Tongue (tissue), 2 donors: ENCODE data around the gene JARID2. TPM values are rescaled to one million over a fixed set of nuclear protein-coding genes. Genes with fewer than 3 reads are reported as not detected.

ENCODE experiments used
- DNase-seq: peaks from one replicate; pipeline ENCODE4 v3.0.0-alpha.2; 2015
- total RNA-seq: library from RNA; depleted of rRNA; stranded (reverse); fragments of >200 nt; gene quantifications from one replicate; pipeline ENCODE4 v1.2.3, GENCODE V29; 2014

JARID2 gene
- total RNA-seq, 1 donor from 2014 or later, result 18.2 TPM

DNA sequence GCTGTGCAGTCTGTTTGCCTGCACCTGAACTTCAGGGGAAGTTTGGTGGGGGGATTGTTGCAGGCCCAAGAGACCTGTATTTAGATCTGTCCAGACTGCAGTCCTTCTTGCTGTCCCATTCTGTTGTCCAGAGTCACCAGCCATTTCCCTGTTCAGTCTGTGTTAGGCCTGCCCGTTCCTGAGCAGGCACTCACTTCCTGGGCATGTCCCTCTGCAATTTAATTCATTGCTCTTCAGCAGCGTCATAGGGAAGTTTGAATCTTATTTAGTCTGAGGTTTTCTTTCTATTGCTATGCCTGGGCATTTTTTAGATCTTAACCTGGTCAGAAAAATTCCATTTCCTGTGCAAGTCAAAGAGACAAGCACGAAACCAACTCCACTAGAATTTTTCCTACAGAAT is 226.8 kb downstream of the JARID2 start:
- no peak for DNase-seq

DNA sequence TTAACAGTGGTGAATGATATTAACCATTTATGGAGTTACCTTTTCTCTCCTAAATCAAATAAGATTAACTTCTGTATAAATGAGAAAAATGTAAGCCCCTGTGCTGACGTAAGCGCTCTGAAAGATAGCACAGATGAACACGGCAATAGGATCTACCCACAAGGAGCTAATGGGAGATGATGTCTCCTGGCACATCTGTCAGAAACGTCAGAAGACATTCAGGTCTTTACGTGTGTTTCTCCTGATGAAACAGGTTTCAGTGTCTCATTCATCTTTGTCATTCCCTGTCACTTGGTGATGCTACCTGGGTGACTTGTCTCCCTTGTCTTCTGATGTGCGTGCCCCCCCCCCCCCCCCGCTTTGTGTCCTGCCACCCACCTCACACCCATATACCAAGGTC is 227.3 kb downstream of the JARID2 start:
- no peak for DNase-seq

DNA sequence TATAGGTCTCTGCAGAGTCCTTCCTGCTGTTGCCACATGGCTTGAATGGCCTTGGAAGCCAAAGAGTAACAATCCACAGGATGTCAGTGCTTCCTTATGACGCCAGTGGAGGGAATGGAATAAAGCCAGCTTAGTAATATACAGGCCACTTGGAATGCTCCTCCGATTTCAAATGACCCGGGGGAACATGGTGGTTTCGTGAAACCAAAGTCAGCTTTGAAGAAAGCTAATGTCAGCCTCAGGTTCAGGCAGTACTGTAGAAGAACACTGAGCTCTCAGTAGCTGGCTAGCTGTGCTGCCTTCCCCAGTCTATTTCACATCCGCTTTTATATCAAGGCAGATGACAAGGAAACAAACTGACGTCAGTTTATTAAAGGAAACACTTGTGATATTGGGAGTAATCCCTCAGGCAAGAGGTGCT is 227.9 kb downstream of the JARID2 start:
- DNase-seq, result no peak

DNA sequence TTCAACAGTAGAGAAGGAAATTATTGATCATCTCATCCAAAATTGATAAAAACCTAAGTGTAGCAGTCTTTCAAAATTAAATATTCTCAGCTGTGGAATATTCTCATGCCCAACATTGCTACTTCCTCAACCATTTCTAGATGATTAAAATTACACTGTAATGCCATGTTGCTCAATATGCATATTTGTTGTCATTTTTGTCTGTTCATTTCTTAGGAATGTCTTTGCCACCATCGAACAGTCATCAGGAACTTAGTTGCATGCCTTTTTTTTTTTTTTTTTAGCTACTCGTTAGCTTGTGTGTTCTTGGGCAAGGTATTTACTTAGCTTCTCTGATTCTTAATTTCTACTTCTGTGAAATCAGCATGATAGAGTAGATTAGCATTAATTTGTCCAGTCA is 228.3 kb downstream of the JARID2 start:
- no peak for DNase-seq

DNA sequence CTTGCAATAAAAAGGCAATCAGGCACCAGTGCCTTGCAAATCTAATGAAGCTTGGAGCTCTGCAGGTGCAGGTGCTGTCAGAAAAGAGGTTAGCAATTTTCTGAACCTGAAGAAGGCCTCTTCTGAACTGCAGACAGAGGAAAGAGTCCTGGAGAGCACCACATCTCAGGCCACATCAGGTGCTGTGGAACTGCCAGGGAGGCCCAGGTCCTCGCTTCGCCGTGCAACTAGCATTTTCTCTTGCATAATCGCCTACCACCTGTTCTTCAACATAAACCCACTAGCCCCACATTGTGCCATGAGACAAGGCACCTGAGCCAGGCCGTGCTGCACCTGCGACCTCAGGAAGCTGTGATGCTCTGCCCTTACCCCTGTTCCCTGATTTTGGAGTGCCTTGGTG is 229.4 kb downstream of the JARID2 start:
- DNase-seq, result no peak

DNA sequence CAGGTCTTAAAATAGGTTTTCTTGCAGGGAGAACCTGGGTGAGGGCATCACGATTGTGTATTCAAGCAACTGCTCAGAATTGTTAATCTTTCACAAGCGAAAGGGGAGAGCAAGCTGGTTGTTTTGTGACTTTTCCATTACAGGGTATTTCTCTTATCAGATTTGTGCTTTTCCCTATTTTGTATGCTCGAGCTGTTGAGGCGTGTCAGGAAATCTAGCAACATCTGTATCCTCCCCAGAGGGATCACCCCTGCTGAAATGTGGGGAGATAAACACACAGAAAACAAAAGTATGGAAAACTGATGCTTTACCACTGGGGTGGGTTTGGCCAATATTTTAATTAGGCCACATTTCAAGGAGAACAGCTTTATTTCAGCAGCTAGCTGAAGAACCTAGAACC is 230.0 kb downstream of the JARID2 start:
- no peak for DNase-seq

DNA sequence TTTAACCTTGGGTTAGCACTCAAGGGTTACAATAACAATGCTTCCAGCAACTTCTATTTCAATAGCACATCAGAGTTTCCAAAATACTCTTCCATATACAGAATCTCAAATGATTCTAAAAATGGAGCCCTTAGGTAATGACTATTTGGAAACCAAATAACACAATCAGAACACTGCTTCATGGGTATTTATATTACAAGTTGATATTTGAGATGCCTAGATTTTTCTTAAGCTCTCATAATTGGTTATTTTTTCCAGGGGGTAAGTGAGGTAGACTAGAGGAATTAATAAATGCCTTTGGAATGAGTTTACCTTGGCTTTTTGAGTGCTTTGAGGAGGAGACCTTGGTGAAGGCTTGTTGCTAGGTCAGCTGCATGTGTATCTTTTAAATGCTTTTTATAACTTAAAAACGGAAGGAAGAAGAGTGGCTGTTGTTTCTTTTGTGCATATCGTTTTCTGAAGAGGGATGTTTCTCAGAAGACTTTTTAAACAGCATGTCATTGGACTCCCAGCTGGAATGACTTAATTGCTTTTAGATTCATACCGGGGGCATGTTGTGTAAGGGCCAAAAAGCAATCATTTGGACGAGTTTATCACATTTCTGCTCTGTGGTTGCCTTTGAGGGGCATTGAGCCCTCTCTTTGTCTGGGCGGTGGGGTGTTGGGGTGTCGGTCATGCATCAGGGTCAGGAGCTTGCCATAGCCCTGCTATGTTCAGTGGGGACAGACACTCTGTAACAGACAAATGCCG is 230.9 kb downstream of the JARID2 start:
- no peak for DNase-seq

DNA sequence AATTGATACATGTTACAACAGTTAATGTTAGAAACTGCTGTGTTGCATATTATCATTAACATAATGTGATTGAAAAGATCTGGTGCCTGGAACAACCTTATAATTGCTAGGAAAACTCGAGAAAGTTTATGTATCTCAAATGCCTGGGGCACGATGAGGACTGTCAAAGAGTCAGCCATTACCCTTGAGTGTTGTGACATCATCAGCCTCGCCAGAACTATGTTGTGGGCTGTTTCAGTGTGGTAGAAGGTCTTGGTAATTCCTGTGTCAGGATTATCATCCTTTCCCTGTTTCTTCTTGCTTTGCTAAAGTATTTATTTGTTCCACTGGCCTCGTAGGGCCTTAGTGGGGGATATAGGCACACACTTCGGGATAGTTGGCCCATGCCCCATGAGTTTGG is 231.9 kb downstream of the JARID2 start:
- no peak for DNase-seq

DNA sequence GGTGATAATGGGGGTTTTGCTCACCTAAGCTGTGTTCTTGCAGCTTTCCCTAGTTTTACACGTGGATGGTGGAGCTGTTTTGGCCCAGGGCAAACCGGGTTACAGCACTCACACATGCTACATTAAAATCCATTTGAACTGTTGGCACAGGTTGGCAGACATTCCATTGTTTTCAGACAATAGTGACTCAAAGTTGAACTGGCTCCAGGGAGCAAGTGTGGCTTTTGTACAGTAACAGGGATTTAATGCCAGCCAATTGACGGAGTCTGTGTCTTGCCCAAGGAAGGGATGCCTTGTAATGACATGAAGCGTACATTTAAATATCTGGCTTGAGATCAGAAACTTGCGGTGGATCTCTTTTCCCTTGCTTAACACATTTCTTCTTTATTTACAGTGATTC is 233.9 kb downstream of the JARID2 start:
- peak; percentile 62 for DNase-seq

DNA sequence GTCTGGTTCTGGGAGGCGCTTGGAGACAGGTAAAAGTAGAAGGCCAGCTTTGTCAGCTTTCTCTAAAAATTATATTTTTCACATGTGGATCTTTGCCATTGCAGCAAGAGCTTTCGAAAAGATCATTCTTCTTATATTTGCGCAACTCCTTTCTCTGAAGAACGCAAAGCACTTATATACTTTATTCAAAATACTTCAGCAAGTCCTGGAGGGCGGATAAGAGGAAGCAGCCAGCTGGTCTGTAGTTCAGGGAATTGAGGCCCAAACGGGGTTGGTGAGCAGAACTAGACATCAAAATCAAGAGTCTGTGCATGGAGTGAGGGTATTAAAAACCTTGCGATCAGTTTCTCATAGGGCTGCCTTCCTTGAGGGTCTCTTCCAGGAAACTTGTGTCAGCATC is 234.7 kb downstream of the JARID2 start:
- DNase-seq, result no peak

DNA sequence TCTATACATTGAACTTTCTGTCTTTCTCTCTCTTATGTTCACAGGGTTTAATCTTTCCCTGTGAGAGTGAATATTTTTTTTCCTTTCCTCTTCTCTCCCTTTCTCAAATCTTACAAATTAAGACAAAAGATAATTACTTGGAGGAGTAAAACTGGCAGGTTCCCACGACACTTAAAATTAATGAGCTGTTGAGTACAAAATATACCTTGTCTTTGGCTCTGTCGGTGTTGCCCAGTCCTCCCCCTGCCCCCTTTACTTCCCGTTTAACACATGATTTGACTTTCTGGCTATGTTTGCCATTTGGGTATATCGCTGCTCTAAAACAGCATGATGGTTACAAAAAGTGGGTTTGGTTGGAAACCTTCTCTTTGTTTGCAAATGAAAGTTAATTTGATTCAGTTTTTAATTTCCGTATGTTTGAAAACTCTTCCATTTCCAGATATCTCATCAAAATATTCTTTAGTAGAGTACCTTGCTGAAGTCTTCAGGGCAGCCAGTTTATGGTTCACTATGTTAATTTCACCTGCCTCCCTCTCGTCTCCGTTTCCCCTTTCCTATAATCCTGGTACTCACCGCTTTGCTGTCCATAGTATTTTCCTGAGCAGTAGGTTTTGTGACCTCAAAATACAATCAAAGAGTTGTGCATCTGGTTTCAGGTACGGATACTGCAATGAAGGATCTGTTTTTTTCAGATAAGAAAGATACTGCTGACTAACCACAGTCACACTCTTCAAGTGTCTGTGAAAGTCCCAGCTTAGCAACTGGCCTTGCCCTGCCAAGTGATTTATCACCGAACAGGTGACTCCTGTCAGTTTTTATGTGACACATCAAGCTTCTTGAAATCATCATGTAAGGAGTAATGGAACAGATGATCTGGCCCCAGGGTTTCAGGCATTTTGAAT is 235.8 kb downstream of the JARID2 start:
- peak; percentile 72 for DNase-seq

DNA sequence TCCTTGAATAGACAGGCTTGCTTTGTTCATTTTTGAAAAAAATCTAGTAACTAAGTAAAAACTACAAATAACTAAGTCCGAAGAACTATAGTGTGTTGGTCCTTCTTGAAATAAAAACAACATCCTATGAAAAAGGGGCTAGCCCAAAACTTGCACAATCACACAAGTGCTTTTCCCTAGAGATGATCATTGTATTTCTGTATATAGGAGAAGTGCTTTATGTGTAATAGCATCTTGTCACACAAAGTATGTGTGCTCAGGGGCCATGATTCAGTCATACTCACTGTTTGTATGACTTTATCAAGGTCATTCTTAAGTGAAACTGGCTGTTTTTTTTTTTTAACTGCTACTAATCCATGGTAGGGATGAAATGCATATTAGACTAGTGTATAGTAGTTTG is 237.2 kb downstream of the JARID2 start:
- DNase-seq, result no peak

DNA sequence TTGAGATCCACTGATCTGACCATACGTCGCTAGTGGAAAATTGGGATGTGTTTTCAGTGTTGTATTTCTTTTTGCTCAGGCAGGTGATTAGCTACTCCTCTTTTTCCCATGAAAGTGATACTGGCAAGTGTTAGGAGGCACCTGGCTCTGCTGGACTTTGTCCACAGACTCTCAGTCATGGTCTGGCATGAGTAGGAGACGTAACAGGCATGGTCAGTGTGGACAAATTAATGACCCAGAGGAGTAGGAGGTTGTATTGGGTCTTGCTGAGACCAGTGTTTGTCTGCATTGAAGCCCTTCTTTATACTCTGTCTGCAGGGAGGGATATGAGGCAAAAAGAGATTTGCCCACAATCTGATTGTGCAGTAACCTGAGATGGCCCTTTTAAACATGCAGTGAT is 238.3 kb downstream of the JARID2 start:
- no peak for DNase-seq

DNA sequence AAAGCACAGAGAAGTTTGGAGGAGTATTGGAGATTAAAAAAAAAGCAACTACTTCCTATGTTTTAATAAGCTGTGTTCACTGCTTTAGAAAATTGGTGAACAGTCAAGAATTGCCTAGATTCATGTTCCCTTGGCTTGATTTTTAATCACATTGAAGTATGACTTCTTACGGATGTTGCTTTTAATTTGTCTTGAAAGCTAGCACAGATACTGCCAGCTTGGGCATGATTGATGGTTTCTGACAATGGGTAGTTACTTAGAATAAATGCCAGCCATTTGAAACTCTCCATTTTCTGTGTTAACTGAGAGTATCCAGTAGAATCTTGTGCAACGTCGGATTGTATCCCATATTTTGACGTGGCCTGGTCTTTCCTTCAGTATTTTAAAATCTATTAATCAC is 239.0 kb downstream of the JARID2 start:
- DNase-seq, result no peak

DNA sequence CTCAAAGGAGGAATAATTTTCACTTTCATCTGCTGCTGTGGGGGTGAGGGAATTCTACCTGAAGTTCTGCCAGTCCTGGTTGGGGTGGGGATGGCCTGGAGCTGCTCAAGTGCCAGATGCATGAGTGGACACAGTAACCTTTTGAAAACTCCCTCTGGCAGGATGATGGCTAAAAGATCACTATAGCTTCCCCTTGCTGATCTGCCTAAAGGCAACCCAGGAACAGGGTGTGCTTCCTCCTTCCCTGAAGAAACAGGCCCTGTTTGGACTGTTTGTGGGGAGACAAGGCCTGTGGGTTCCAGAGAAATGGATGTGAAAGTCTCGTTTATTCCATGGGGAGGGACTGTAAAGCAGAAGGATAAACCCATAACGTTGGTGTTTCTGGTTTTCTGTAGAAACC is 240.1 kb downstream of the JARID2 start:
- no peak for DNase-seq

DNA sequence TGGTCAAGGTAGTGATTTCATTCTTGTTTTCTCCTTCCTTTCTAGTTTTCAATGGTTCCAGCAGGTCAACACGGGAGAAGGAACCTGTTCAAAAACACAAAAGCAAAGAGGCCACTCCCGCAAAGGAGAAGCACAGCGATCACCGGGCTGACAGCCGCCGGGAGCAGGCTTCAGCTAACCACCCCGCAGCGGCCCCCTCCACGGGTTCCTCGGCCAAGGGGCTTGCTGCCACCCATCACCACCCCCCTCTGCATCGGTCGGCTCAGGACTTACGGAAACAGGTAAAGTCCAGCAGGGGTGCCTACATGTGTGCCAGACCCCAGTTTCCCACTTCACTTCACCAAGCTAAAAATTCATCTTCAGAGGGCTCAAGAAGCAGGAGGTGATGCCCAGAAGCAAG is 241.4 kb downstream of the JARID2 start:
- DNase-seq, result no peak

DNA sequence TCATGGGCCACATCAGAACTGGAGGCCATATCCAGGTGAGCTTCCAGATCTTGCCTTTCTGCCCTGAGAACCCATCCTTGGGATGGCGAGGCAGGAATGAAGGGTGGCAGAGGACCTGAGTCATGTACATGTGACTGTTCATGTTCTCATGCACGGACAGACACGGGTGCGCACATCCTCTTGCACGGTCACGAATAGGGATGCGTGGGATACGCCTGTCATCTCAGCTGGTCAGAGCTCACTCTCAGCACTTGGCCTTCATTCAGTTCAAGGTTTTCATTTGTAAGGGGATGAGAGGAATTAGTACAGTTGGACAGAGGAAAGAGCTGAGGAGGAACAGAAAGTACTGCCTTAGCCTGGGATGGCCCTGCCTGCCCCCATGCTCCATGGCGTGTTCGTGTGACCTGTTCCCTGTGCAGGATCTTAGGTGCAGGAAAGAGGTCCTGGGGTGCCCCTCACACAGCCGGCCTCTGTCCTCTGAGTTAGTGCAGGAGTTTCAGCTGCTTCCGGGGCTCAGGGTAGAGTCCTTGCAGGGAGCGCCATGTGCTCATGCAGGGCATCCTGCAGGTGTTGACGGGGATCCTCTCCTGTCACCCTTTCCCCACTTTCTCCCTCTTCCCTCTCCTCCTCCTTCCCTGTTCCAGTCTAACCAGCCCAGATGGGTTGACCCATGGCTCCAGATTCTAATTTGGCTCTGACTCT is 243.5 kb downstream of the JARID2 start:
- DNase-seq, result no peak

DNA sequence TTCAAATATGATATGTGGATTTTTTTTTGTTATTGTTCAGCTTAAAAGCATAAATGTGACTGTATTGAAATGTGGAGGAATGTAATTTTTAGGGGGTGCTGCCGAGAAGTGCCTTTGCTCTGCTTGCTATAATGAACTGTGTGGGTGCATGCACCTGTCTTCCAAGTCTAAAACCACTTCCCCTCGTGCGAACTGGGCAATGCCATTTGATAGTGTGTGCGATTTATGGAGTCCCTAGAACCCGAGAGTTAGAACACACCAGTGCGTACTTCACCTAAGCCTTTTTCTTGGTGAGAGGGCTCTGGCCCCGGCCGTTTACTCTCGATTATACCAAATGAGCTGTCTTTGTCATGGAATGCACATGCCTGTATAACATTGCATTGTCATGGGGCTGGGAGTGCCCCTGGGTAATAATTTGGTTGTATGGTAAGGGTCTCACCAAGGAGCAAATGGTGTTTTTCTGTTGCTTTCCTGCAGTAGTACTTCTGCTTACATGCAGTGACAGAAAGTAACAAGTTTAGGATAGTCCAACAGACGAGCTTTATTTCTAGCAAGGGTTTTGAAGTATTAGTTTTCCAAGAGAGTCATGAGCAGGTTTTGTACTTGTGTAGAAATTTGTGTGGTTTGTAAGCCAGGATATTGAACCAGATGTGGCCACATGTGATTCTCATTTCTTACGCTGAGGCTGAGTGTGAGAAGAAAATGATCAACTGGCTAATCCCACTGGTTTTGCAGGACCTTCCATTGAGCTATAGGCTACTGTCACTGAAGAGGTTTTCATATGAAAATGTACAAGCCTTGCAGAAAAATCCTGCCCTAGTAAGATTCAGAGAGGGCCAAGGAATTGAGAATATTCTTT is 244.6 kb downstream of the JARID2 start:
- no peak for DNase-seq

DNA sequence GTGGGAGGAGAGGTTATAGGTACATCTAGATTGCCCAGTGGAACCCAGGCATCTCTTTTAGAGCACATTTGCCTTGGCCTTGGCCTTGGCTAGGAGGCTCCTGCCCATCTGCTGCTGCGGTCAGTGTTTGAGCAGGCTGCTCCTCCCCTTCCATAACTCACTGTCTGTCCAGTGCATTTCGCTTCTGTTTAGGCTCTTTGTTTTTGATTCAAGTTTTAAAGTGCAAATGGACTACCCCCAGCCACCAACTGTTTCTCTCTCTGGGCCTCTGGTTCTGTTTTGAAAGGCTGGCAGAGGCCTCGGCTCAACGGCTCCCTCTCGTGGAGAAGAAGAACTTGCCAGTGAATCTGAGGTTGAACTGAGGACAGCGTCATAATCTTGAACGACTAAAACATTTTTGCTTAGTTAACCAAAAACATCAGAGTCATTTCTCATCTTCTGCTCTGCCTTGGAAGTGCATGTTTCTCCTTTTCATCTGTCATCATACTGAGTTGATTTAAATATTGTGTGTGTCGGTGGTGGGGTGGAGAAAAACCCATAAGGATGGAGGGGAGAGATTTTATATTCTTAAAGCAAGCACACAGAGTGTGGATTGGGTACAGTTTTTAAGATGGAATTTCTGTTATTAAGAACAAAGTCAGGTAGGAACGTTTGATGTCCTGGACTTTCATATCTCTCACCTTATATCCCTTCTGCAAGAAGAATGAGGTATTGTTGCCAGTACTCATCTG is 245.6 kb downstream of the JARID2 start:
- DNase-seq, result peak; percentile 90

DNA sequence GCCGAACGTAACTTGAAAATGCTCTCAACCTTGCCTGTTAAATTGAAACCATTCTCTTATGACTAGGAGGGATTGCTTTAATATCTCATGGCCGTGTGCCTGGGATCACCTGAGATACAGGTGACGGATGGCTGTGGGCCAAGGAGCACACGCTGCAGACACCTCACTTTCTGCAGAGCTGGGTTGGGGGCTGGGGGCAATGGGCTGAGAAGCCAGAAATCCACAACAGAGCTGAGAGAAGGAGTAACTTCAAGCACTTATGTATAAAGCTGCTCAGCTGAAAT is 246.1 kb downstream of the JARID2 start:
- DNase-seq, result no peak

DNA sequence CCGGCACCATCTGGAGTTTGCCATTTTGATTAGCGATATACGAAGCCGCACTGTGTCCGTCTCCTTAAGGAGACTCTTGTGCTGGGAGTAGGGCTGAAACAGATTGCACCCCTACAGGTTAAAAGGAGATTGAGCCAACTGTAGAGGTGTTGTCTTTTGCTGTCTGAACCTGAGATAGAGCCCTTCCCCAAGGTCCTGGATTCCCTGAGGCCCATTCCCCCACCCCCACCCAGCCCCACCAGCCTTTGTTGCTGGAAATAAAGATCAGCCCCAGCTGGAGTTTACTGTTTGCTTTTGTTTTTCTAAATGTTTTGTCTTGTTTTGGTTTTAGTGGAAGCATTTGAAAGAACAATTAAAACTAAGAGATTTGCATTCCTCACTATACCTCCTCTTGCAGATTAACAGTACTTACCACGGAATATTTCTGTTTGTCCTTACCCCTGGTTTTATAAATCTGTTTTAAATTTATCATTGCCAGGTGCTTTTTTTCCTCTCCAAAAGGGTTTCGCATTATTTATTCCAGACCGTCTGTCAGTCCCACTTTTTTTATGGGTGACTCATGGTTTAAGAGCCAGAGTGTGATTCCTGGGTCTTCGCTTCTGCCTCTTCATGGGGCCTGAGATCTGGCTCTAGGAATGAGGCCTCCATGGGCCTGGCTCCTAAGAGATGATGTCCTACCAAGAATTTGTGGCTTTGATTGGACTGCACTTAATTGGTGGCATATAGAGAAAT is 247.7 kb downstream of the JARID2 start:
- no peak for DNase-seq
